ENCODE results near the gene ASGR2. TPM values are rescaled to one million over a fixed set of nuclear protein-coding genes. Genes with fewer than 3 reads are reported as not detected.

The ASGR2 gene, protein sequence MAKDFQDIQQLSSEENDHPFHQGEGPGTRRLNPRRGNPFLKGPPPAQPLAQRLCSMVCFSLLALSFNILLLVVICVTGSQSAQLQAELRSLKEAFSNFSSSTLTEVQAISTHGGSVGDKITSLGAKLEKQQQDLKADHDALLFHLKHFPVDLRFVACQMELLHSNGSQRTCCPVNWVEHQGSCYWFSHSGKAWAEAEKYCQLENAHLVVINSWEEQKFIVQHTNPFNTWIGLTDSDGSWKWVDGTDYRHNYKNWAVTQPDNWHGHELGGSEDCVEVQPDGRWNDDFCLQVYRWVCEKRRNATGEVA
- not detected in 2 replicates for total RNA-seq

DNA sequence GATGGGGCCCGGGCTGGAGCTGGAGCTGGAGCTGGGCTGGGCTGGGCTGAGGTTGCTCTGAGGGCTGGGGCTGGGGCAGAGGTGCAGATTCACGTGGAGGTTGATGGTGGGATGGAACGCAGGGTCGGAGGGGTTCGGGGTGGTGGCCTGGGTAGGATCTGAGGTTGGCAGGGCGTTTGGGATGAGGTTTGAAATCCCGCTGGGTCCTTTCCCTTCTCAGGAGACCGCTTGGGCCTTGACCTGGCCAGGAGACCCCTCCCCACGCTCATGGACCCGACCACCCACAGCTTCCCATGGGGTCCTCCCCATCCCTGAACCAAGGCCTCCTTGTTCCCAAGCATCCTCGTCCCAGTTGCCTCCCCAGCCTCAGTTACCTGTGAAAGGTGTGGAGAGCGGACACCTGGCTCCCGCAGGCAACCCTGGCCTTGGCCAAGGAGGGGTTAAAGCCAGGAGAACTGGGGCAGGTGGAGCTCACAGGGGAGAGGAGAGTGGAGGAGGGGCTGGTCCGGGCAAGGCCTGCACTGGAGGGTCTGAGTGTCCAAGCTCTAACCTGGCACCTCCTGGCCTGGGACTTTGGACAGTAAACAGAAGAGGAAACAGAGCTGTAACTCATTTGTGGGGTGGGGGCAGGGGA is at the start of gene ASGR2:
Gene ASGR2, minus strand, starts transcription at position 582 of the 634 bp plus-strand sequence. CDS start 582 bp downstream, outside the sequence.

DNA sequence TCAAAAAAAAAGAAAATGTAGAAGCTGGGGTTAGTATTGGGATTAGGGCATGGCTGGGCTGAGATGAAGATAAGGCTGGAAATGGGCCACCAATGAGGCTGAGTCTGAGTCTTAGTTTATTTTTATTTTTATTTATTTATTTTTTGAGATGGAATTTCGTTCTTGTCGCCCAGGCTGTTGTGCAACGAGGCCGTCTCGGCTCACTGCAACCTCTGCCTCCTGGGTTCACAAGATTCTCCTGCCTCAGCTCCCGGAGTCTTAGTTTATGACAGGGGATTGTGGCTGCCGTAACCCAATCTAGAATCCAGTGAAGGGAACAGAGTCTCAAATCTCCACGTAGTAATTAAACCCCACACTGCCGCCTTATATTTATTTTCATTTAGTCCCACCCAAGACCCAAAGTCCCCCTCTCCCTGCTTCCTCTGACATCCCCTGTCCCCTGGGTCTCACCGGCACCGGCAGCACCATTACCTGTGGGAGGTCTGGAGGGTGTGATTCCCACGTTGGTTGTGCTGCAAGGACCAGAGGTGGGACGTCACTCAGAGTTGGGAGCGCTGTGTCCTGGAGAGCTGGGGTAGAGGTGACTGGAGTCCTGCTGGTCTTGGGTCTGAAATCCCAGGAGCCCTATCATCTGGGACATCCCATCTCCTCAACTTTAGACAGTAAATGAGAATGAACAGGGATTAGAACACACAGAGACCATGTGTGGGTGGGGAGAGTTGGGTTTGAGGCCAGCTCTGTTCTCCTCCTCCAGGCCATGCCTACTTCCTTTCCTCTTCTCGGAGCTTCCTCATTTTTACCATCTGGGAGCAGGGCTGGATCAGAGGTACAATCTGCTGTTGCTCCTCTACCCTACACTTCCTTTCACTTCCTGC is 34.8 kb downstream of the ASGR2 start, which contains the start of gene CLEC10A:
Gene CLEC10A, minus strand, starts transcription at position 671 of the 875 bp plus-strand sequence. CDS start 1,439 bp downstream, outside the sequence.

Other genes with a start within 250 kb of the ASGR2 start
- gene ALOX12, start 118.8 kb downstream of the ASGR2 start, total RNA-seq, result not detected in 2 replicates
- gene RNASEK, start 102.2 kb downstream of the ASGR2 start, total RNA-seq, result 13.0 and 49.7 TPM in 2 replicates
- gene BCL6B, start 91.8 kb downstream of the ASGR2 start, total RNA-seq, result 107 and 156 TPM in 2 replicates
- gene SLC16A13, start 78.8 kb downstream of the ASGR2 start, total RNA-seq, result 0.97 and 1.8 TPM in 2 replicates
- gene SLC16A11, start 70.7 kb downstream of the ASGR2 start, total RNA-seq, result 0.32 and 0.46 TPM in 2 replicates
- 0.15 TPM in 1 of 2 replicates, not detected in the other for gene CLEC10A, start 34.6 kb downstream of the ASGR2 start, total RNA-seq
- 5.5 and 9.1 TPM in 2 replicates for gene ASGR1, start 64.5 kb upstream of the ASGR2 start, total RNA-seq
- 7.8 and 10.4 TPM in 2 replicates for gene DLG4, start 105.0 kb upstream of the ASGR2 start, total RNA-seq
- gene ACADVL, start 105.1 kb upstream of the ASGR2 start, total RNA-seq, result 164 and 179 TPM in 2 replicates
- gene DVL2, start 119.7 kb upstream of the ASGR2 start, total RNA-seq, result 36.1 and 40.6 TPM in 2 replicates
- 39.7 and 43.9 TPM in 2 replicates for gene PHF23, start 124.6 kb upstream of the ASGR2 start, total RNA-seq
- 52.1 and 157 TPM in 2 replicates for gene GABARAP, start 127.6 kb upstream of the ASGR2 start, total RNA-seq
- 14.1 and 19.5 TPM in 2 replicates for gene CTDNEP1, start 136.9 kb upstream of the ASGR2 start, total RNA-seq
- 48.8 and 52.3 TPM in 2 replicates for gene ELP5, start 137.4 kb upstream of the ASGR2 start, total RNA-seq
- 12.9 and 15.6 TPM in 2 replicates for gene CLDN7, start 147.7 kb upstream of the ASGR2 start, total RNA-seq
- gene SLC2A4, start 166.9 kb upstream of the ASGR2 start, total RNA-seq, result under 0.01 and 0.30 TPM in 2 replicates
- 0.15 TPM in 1 of 2 replicates, not detected in the other for gene YBX2, start 179.8 kb upstream of the ASGR2 start, total RNA-seq
- 761 and 967 TPM in 2 replicates for gene EIF5A, start 192.8 kb upstream of the ASGR2 start, total RNA-seq
- gene GPS2, start 200.5 kb upstream of the ASGR2 start, total RNA-seq, result 34.8 and 60.0 TPM in 2 replicates
- 12.0 and 17.9 TPM in 2 replicates for gene NEURL4, start 214.5 kb upstream of the ASGR2 start, total RNA-seq
- gene ACAP1, start 221.7 kb upstream of the ASGR2 start, total RNA-seq, result not detected in 2 replicates
- gene KCTD11, start 237.3 kb upstream of the ASGR2 start, total RNA-seq, result 1.9 and 2.9 TPM in 2 replicates
- gene TMEM95, start 240.3 kb upstream of the ASGR2 start, total RNA-seq, result not detected in 2 replicates

Measured in epithelial cell of umbilical artery (primary cell).